Measurements from ENCODE around the gene MYCBP2. TPM values are rescaled to one million over a fixed set of nuclear protein-coding genes. Genes with fewer than 3 reads are reported as not detected.

The MYCBP2 gene
- total RNA-seq, 2 experiments from 2014 or later = 121 to 125 TPM

DNA sequence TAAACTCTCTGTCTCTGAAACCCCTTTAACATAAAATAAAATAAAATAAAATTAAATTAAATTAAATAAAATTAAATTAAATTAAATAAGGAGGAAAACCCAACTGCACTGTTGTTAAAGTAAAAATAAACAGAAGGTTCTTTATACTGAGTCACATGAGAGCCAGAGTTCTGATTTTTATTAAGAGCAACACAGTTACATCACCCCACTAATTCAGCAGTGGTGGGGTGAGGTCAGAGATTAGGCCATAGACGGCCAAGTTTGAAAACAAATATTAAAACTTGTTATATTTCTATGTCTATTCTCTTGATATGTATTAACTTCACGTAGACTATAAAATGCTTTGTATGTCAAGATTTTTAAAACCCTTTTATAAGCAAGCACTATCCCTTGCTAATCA, 59.5 kb downstream of the MYCBP2 start:
- Histone ChIP-seq H3K4me1 (ENCODE audit: insufficient read depth, low read length, poor library complexity, severe bottlenecking) (no peaks in the 10 kb centered on the region), H4K20me1 (ENCODE audit: insufficient read depth, low read length) (no peaks in the 10 kb centered on the region), H3K9me2 (ENCODE audit: insufficient read depth, low read length) (no peaks in the 10 kb centered on the region), H3K27ac (ENCODE audit: low read depth, low read length, poor library complexity, severe bottlenecking) (no peak overlapping the region), H3K36me3 (ENCODE audit: insufficient read depth, low read length) (peaks cover 94% of the 10 kb centered on the region), H3K4me2 (ENCODE audit: low read length) (no peak overlapping the region), H3K79me2 (ENCODE audit: insufficient read depth, low read depth, low read length) (no peaks in the 10 kb centered on the region), H3K4me3 (ENCODE audit: low read depth, low read length, poor library complexity, severe bottlenecking) (no peak overlapping the region), H2AFZ (ENCODE audit: low read length) (no peak overlapping the region), H3K9me3 (ENCODE audit: low read length) (no peaks in the 10 kb centered on the region)
- TF ChIP-seq EZH2phosphoT487 (IDR thresholded peaks at IDR 0.05; ENCODE audit: borderline replicate concordance, low read depth, low read length) (no peak), CTCF (conservative IDR thresholded peaks at IDR 0.05; ENCODE audit: low read length) (no peak)
- no peak for DNase-seq (ENCODE audit: low spot score)
- CTCF ChIA-PET (ENCODE audit: unreplicated experiment) = no interaction called here
- intact Hi-C loops (cut with micrococcal nuclease; ENCODE audit: unreplicated experiment) = no loop called here
- POLR2A ChIA-PET = interaction anchor here (1.1 kb wide), 1 partner anchor 11 kb away, joined by 5 read pairs; no protein-coding TSS in a partner anchor
- BruUV-seq (replicated peaks) = no TSS peak

DNA sequence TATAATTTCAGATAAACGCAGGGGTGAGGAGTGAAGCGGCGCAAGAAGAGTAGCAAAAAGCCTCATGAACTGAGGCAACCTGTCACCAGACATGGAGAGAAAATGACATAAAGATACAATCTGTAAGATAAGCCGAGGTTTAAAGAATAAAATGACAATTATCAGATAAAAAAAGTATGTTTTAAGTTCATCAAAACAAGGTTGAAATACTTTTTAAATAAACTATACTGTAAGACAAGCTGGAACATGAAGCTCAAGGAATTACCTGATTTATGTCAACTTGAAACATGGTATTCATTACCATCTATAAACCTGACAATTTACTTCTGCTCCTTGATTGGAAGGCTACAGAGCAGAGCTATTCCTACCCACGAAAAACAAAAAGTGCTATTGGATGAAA, 61.6 kb downstream of the MYCBP2 start:
- H3K36me3 ChIP-seq (ENCODE audit: insufficient read depth, low read length) = peaks cover 93% of the 10 kb centered on the region

More for the DNA sequence above, 61.6 kb downstream of the MYCBP2 start:
- POLR2A ChIA-PET = interaction anchor here (0.6 to 1.4 kb wide), 4 partner anchors 14 to 254 kb away, joined by 3 read pairs; no protein-coding TSS in a partner anchor
- Histone ChIP-seq H4K20me1 (ENCODE audit: insufficient read depth, low read length) (no peaks in the 10 kb centered on the region), H2AFZ (ENCODE audit: low read length) (no peak overlapping the region), H3K9me3 (ENCODE audit: low read length) (no peaks in the 10 kb centered on the region), H3K4me1 (ENCODE audit: insufficient read depth, low read length, poor library complexity, severe bottlenecking) (no peaks in the 10 kb centered on the region), H3K4me2 (ENCODE audit: low read length) (no peak overlapping the region), H3K4me3 (ENCODE audit: low read depth, low read length, poor library complexity, severe bottlenecking) (no peak overlapping the region), H3K9me2 (ENCODE audit: insufficient read depth, low read length) (no peaks in the 10 kb centered on the region), H3K79me2 (ENCODE audit: insufficient read depth, low read depth, low read length) (no peaks in the 10 kb centered on the region), H3K27ac (ENCODE audit: low read depth, low read length, poor library complexity, severe bottlenecking) (no peak overlapping the region)
- no TSS peak for BruUV-seq (replicated peaks)
- DNase-seq (ENCODE audit: low spot score) = no peak
- intact Hi-C loops (cut with micrococcal nuclease; ENCODE audit: unreplicated experiment) = no loop called here
- CTCF ChIA-PET (ENCODE audit: unreplicated experiment) = no interaction called here
- no peak for TF ChIP-seq CTCF (conservative IDR thresholded peaks at IDR 0.05; ENCODE audit: low read length)
- no peak for TF ChIP-seq EZH2phosphoT487 (IDR thresholded peaks at IDR 0.05; ENCODE audit: borderline replicate concordance, low read depth, low read length)

Measured in OCI-LY7 (cell line).